ENCODE data around the gene SLC26A6. TPM values are rescaled to one million over a fixed set of nuclear protein-coding genes. Genes with fewer than 3 reads are reported as not detected.

SLC26A6 gene
- total RNA-seq, 1 experiment from 2014 or later = 36.3 TPM

GRCh38 chr3:48678056-48678455 lies 42.8 kb upstream of the SLC26A6 start:
- Histone ChIP-seq H3K4me3 (ENCODE audit: low read depth in 2 of 2, low read length in 2 of 2) (no peak overlapping the region), H3K36me3 (ENCODE audit: control insufficient read depth, insufficient read depth, low read length) (no peaks in the 10 kb centered on the region), H3K9me3 (ENCODE audit: control insufficient read depth, insufficient read depth, low read depth, low read length) (no peaks in the 10 kb centered on the region), H3K27ac (ENCODE audit: low read length) (no peak overlapping the region), H3K4me1 (ENCODE audit: control insufficient read depth, insufficient read depth, low read length) (no peaks in the 10 kb centered on the region), H3K27me3 (ENCODE audit: control insufficient read depth, insufficient read depth, low read length) (no peaks in the 10 kb centered on the region)
- in situ Hi-C loops (cut with HindIII; ENCODE audit: low pct_unique_long_range_greater_than_20kb, low sequenced_read_pairs) = no loop called here
- DNase-seq (ENCODE audit: low read depth, low spot score) (no peak), ATAC-seq (no peak)
- ChIA-PET CTCF (no interaction called here), POLR2A (interaction anchor here (0.6 kb wide), 1 partner anchor 160 kb away, joined by 3 read pairs; no protein-coding TSS in a partner anchor)
- no peak for TF ChIP-seq CTCF (IDR thresholded peaks at IDR 0.05)
- no peak for TF ChIP-seq REST (IDR thresholded peaks at IDR 0.05; ENCODE audit: insufficient read depth in 1 of 2, low read depth in 2 of 2, low read length in 1 of 2)
- TF ChIP-seq TCF7L2 (IDR thresholded peaks at IDR 0.05; ENCODE audit: low read depth, low read length) = no peak
- no peak for TF ChIP-seq POLR2AphosphoS5 (IDR thresholded peaks at IDR 0.05; ENCODE audit: low read depth, low read length)
- TF ChIP-seq SIN3A (IDR thresholded peaks at IDR 0.05; ENCODE audit: borderline replicate concordance, insufficient read depth, low read depth, low read length) = no peak
- BruUV-seq (replicated peaks) = no TSS peak
- intact Hi-C loops (cut with micrococcal nuclease; ENCODE audit: unreplicated experiment) = no loop called here

- Histone ChIP-seq H3K4me3 (ENCODE audit: low read depth in 2 of 2, low read length in 2 of 2) (no peak overlapping the region), H3K4me1 (ENCODE audit: control insufficient read depth, insufficient read depth, low read length) (no peaks in the 10 kb centered on the region), H3K9me3 (ENCODE audit: control insufficient read depth, insufficient read depth, low read depth, low read length) (no peaks in the 10 kb centered on the region), H3K36me3 (ENCODE audit: control insufficient read depth, insufficient read depth, low read length) (no peaks in the 10 kb centered on the region), H3K27me3 (ENCODE audit: control insufficient read depth, insufficient read depth, low read length) (no peaks in the 10 kb centered on the region), H3K27ac (ENCODE audit: low read length) (no peak overlapping the region)
- intact Hi-C loops (cut with micrococcal nuclease; ENCODE audit: unreplicated experiment) = no loop called here
- ATAC-seq (no peak), DNase-seq (ENCODE audit: low read depth, low spot score) (no peak)
- in situ Hi-C loops (cut with HindIII; ENCODE audit: low pct_unique_long_range_greater_than_20kb, low sequenced_read_pairs) = no loop called here
- TF ChIP-seq POLR2AphosphoS5 (IDR thresholded peaks at IDR 0.05; ENCODE audit: low read depth, low read length) (no peak), TCF7L2 (IDR thresholded peaks at IDR 0.05; ENCODE audit: low read depth, low read length) (no peak), CTCF (IDR thresholded peaks at IDR 0.05) (no peak), REST (IDR thresholded peaks at IDR 0.05; ENCODE audit: insufficient read depth in 1 of 2, low read depth in 2 of 2, low read length in 1 of 2) (no peak), SIN3A (IDR thresholded peaks at IDR 0.05; ENCODE audit: borderline replicate concordance, insufficient read depth, low read depth, low read length) (no peak)
- CTCF ChIA-PET = no interaction called here
- BruUV-seq (replicated peaks) = no TSS peak
- POLR2A ChIA-PET = no interaction called here
Measured at GRCh38 chr3:48674505-48674904, 39.2 kb upstream of the SLC26A6 start.
